ENCODE results near the gene THSD7B.

- TF ChIP-seq SREBF2 (IDR thresholded peaks at IDR 0.05) (no peak), REST (IDR thresholded peaks at IDR 0.05) (no peak), MAX (IDR thresholded peaks at IDR 0.05) (no peak), RAD21 (conservative IDR thresholded peaks at IDR 0.05 in 1 of 2, IDR thresholded peaks at IDR 0.05 in 1 of 2) (no peak), ZFP36 (IDR thresholded peaks at IDR 0.05; ENCODE audit: borderline replicate concordance, partially characterized antibody) (no peak), RNF2 (IDR thresholded peaks at IDR 0.05; ENCODE audit: borderline replicate concordance, low read depth) (no peak), CTCF (IDR thresholded peaks at IDR 0.05) (no peak), POLR2A (IDR thresholded peaks at IDR 0.05; ENCODE audit: low read length) (no peak), EHF (CRISPR knock-in tag; IDR thresholded peaks at IDR 0.05) (no peak)
Observed at GRCh38 chr2:137444970-137445369, 679.6 kb downstream of the THSD7B start.
